Hepatocyte (in vitro differentiated cells): ENCODE data around the gene SLC52A3.

Experiments
- CTCF ChIP-seq: fragments of 200-600 bp; sonication (generic); IDR thresholded peaks from 2 replicates; pipeline ENCODE4 v1.5.1; 2016; ENCODE audit warnings: antibody characterized with exemption, mild to moderate bottlenecking; ENCODE audit not compliant: poor library complexity
- EZH2 ChIP-seq: fragments of 200-600 bp; sonication (generic); IDR thresholded peaks from 2 replicates; pipeline ENCODE4 v1.6.1; 2016; ENCODE audit warnings: antibody characterized with exemption, mild to moderate bottlenecking, borderline replicate concordance

DNA sequence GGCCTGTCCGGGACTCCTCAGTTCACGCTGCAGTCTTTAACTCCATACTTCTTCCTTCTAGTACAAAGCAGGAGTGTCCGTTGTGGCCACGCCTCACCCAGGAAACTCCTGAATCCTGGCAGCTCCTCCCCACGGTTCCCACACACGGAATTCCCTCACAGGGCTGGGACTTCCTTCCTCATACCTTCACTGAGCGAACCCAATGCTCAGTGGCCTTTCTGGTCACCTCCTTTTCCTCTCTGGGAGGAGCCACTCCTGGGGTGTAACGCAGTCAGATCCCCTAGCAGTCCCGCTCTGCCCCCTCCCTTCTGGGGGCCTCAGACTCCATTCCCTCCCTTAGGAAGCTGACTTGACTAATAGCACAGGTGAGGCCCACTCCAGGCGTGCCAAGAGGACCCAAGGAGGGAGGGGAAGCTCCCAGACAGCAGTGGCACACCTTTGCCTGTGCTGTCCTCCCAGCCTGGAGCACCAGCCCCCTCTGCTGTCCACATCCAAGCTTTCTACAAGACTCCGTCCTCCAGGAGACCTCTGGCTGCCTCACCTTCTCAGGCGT, at the start of gene SLC52A3:
- peak; percentile 34 for TF ChIP-seq CTCF
- TF ChIP-seq EZH2, result no peak
